Measurements from ENCODE around the gene RREB1.

RREB1 gene

GRCh38 chr6:7198833-7199800, 91.4 kb downstream of the RREB1 start:
- Mint-ChIP-seq H3K4me1 (ENCODE audit: low read depth) (peaks cover 75% of the 10 kb centered on the region), H3K36me3 (ENCODE audit: low read depth) (peaks cover 82% of the 10 kb centered on the region), H3K9me3 (no peaks in the 10 kb centered on the region), H3K27ac (peak overlapping the region; percentile 93), H3K4me3 (peak overlapping the region; percentile 58), H3K27me3 (no peaks in the 10 kb centered on the region)
- intact Hi-C loops (cut with micrococcal nuclease), result no loop called here

GRCh38 chr6:7200598-7201443, 93.1 kb downstream of the RREB1 start:
- Mint-ChIP-seq H3K4me3 (peak overlapping the region; percentile 66), H3K27ac (peak overlapping the region; percentile 93), H3K4me1 (ENCODE audit: low read depth) (peaks cover 76% of the 10 kb centered on the region), H3K9me3 (no peaks in the 10 kb centered on the region), H3K36me3 (ENCODE audit: low read depth) (peaks cover 82% of the 10 kb centered on the region), H3K27me3 (no peaks in the 10 kb centered on the region)
- intact Hi-C loops (cut with micrococcal nuclease), result no loop called here

- Mint-ChIP-seq H3K27ac (peak overlapping the region; percentile 93), H3K36me3 (ENCODE audit: low read depth) (peaks cover 82% of the 10 kb centered on the region), H3K4me1 (ENCODE audit: low read depth) (peaks cover 75% of the 10 kb centered on the region), H3K9me3 (no peaks in the 10 kb centered on the region), H3K27me3 (no peaks in the 10 kb centered on the region), H3K4me3 (peak overlapping the region; percentile 66)
- intact Hi-C loops (cut with micrococcal nuclease), result no loop called here
Measured at GRCh38 chr6:7201444-7201731, 93.6 kb downstream of the RREB1 start.

GRCh38 chr6:7201732-7202541, 94.2 kb downstream of the RREB1 start:
- intact Hi-C loops (cut with micrococcal nuclease), result loop anchor here (2.0 kb wide), 1 partner anchor 13 kb away; no protein-coding TSS in a partner anchor
- H3K4me1 Mint-ChIP-seq (ENCODE audit: low read depth), result peaks cover 79% of the 10 kb centered on the region
- H3K36me3 Mint-ChIP-seq (ENCODE audit: low read depth), result peaks cover 84% of the 10 kb centered on the region
- H3K9me3 Mint-ChIP-seq, result no peaks in the 10 kb centered on the region
- H3K4me3 Mint-ChIP-seq, result peak overlapping the region; percentile 60
- no peaks in the 10 kb centered on the region for H3K27me3 Mint-ChIP-seq
- H3K27ac Mint-ChIP-seq, result peak overlapping the region; percentile 93

- peak overlapping the region; percentile 93 for H3K27ac Mint-ChIP-seq
- intact Hi-C loops (cut with micrococcal nuclease), result loop anchor here (2.0 kb wide), 1 partner anchor 14 kb away; no protein-coding TSS in a partner anchor
- no peaks in the 10 kb centered on the region for H3K27me3 Mint-ChIP-seq
- peaks cover 77% of the 10 kb centered on the region for H3K4me1 Mint-ChIP-seq (ENCODE audit: low read depth)
- peak overlapping the region; percentile 21 for H3K4me3 Mint-ChIP-seq
- peaks cover 81% of the 10 kb centered on the region for H3K36me3 Mint-ChIP-seq (ENCODE audit: low read depth)
- H3K9me3 Mint-ChIP-seq, result no peaks in the 10 kb centered on the region
Measured at GRCh38 chr6:7202950-7203349, 95.2 kb downstream of the RREB1 start.

GRCh38 chr6:7203939-7204338, 96.2 kb downstream of the RREB1 start:
- H3K27me3 Mint-ChIP-seq, result no peaks in the 10 kb centered on the region
- intact Hi-C loops (cut with micrococcal nuclease), result loop anchor here (2.0 kb wide), 1 partner anchor 15 kb away; no protein-coding TSS in a partner anchor
- H3K27ac Mint-ChIP-seq, result no peak overlapping the region
- peaks cover 79% of the 10 kb centered on the region for H3K4me1 Mint-ChIP-seq (ENCODE audit: low read depth)
- H3K36me3 Mint-ChIP-seq (ENCODE audit: low read depth), result peaks cover 84% of the 10 kb centered on the region
- no peak overlapping the region for H3K4me3 Mint-ChIP-seq
- H3K9me3 Mint-ChIP-seq, result no peaks in the 10 kb centered on the region

GRCh38 chr6:7204726-7205125, 97.0 kb downstream of the RREB1 start:
- Mint-ChIP-seq H3K9me3 (no peaks in the 10 kb centered on the region), H3K4me3 (no peak overlapping the region), H3K27ac (no peak overlapping the region), H3K36me3 (ENCODE audit: low read depth) (peaks cover 82% of the 10 kb centered on the region), H3K4me1 (ENCODE audit: low read depth) (peaks cover 71% of the 10 kb centered on the region), H3K27me3 (no peaks in the 10 kb centered on the region)
- intact Hi-C loops (cut with micrococcal nuclease), result no loop called here

GRCh38 chr6:7207720-7208119, 100.0 kb downstream of the RREB1 start:
- Mint-ChIP-seq H3K27ac (peak overlapping the region; percentile 76), H3K4me3 (no peak overlapping the region), H3K4me1 (ENCODE audit: low read depth) (peaks cover 57% of the 10 kb centered on the region), H3K36me3 (ENCODE audit: low read depth) (peaks cover 95% of the 10 kb centered on the region), H3K9me3 (no peaks in the 10 kb centered on the region), H3K27me3 (no peaks in the 10 kb centered on the region)
- intact Hi-C loops (cut with micrococcal nuclease), result no loop called here

- H3K27me3 Mint-ChIP-seq, result no peaks in the 10 kb centered on the region
- H3K4me3 Mint-ChIP-seq, result no peak overlapping the region
- peak overlapping the region; percentile 39 for H3K27ac Mint-ChIP-seq
- intact Hi-C loops (cut with micrococcal nuclease), result no loop called here
- H3K36me3 Mint-ChIP-seq (ENCODE audit: low read depth), result peaks cover 89% of the 10 kb centered on the region
- peaks cover 25% of the 10 kb centered on the region for H3K4me1 Mint-ChIP-seq (ENCODE audit: low read depth)
- no peaks in the 10 kb centered on the region for H3K9me3 Mint-ChIP-seq
Measured at GRCh38 chr6:7213416-7213815, 105.7 kb downstream of the RREB1 start.

GRCh38 chr6:7214468-7214867, 106.7 kb downstream of the RREB1 start:
- intact Hi-C loops (cut with micrococcal nuclease), result no loop called here
- H3K27me3 Mint-ChIP-seq, result no peaks in the 10 kb centered on the region
- H3K4me1 Mint-ChIP-seq (ENCODE audit: low read depth), result peaks cover 24% of the 10 kb centered on the region
- H3K4me3 Mint-ChIP-seq, result no peak overlapping the region
- H3K36me3 Mint-ChIP-seq (ENCODE audit: low read depth), result peaks cover 86% of the 10 kb centered on the region
- H3K27ac Mint-ChIP-seq, result peak overlapping the region; percentile 20
- H3K9me3 Mint-ChIP-seq, result no peaks in the 10 kb centered on the region

- Mint-ChIP-seq H3K9me3 (no peaks in the 10 kb centered on the region), H3K36me3 (ENCODE audit: low read depth) (peaks cover 86% of the 10 kb centered on the region), H3K4me1 (ENCODE audit: low read depth) (peaks cover 31% of the 10 kb centered on the region), H3K27ac (peak overlapping the region; percentile 75), H3K27me3 (no peaks in the 10 kb centered on the region), H3K4me3 (no peak overlapping the region)
- intact Hi-C loops (cut with micrococcal nuclease), result no loop called here
Measured at GRCh38 chr6:7215131-7215530, 107.4 kb downstream of the RREB1 start.

GRCh38 chr6:7215798-7216231, 108.1 kb downstream of the RREB1 start:
- Mint-ChIP-seq H3K9me3 (no peaks in the 10 kb centered on the region), H3K27ac (peak overlapping the region; percentile 75), H3K4me3 (no peak overlapping the region), H3K36me3 (ENCODE audit: low read depth) (peaks cover 86% of the 10 kb centered on the region), H3K4me1 (ENCODE audit: low read depth) (peaks cover 34% of the 10 kb centered on the region), H3K27me3 (no peaks in the 10 kb centered on the region)
- intact Hi-C loops (cut with micrococcal nuclease), result no loop called here

- Mint-ChIP-seq H3K36me3 (ENCODE audit: low read depth) (peaks cover 86% of the 10 kb centered on the region), H3K4me3 (no peak overlapping the region), H3K9me3 (no peaks in the 10 kb centered on the region), H3K27ac (peak overlapping the region; percentile 75), H3K27me3 (no peaks in the 10 kb centered on the region), H3K4me1 (ENCODE audit: low read depth) (peaks cover 44% of the 10 kb centered on the region)
- intact Hi-C loops (cut with micrococcal nuclease), result no loop called here
Measured at GRCh38 chr6:7216941-7217621, 109.3 kb downstream of the RREB1 start.
